Hair follicle dermal papilla cell (primary cell): ENCODE results near the gene NLRP3. TPM values are rescaled to one million over a fixed set of nuclear protein-coding genes. Genes with fewer than 3 reads are reported as not detected.

Experiments used
- total RNA-seq: library from RNA; depleted of rRNA; stranded (reverse); fragments of >200 nt; gene quantifications from 2 replicates; pipeline ENCODE4 v1.2.3, GENCODE V29; 2012

NLRP3 gene
- 0.16 and 0.24 TPM in 2 replicates for total RNA-seq

GRCh38 chr1:247415423-247416361 is at the start of gene NLRP3:
Gene NLRP3 (plus strand): TSS chr1:247416173. CDS start chr1:247418801, 2,628 bp downstream.

Other genes starting within 250 kb of the NLRP3 start
- gene ZNF124, start 244.2 kb upstream of the NLRP3 start, total RNA-seq: 39.0 and 57.4 TPM in 2 replicates
- not detected in 2 replicates for gene VN1R5, start 160.1 kb upstream of the NLRP3 start, total RNA-seq
- gene ZNF496, start 84.3 kb upstream of the NLRP3 start, total RNA-seq: 28.9 and 36.8 TPM in 2 replicates
- gene OR2B11, start 41.9 kb downstream of the NLRP3 start, total RNA-seq: not detected in 2 replicates
- under 0.01 TPM in 2 replicates for gene OR2C3, start 120.3 kb downstream of the NLRP3 start, total RNA-seq
- not detected in 2 replicates for gene GCSAML, start 133.0 kb downstream of the NLRP3 start, total RNA-seq
- not detected in 2 replicates for gene OR2G2, start 172.2 kb downstream of the NLRP3 start, total RNA-seq
- gene OR2G3, start 189.4 kb downstream of the NLRP3 start, total RNA-seq: not detected in 2 replicates